GM21367 (cell line): ENCODE results near the gene PLA2G12B.
"Not testable (repeated sequence)": the region's sequence is repeated elsewhere in the genome, so short reads cannot be mapped to it uniquely, and the experiment has no call there.

Source experiments
- ATAC-seq: cut with Tn5 transposase; IDR thresholded peaks from one replicate; pipeline ENCODE4 v1.9.1; 2021; ENCODE audit not compliant: unreplicated experiment

PLA2G12B gene

DNA sequence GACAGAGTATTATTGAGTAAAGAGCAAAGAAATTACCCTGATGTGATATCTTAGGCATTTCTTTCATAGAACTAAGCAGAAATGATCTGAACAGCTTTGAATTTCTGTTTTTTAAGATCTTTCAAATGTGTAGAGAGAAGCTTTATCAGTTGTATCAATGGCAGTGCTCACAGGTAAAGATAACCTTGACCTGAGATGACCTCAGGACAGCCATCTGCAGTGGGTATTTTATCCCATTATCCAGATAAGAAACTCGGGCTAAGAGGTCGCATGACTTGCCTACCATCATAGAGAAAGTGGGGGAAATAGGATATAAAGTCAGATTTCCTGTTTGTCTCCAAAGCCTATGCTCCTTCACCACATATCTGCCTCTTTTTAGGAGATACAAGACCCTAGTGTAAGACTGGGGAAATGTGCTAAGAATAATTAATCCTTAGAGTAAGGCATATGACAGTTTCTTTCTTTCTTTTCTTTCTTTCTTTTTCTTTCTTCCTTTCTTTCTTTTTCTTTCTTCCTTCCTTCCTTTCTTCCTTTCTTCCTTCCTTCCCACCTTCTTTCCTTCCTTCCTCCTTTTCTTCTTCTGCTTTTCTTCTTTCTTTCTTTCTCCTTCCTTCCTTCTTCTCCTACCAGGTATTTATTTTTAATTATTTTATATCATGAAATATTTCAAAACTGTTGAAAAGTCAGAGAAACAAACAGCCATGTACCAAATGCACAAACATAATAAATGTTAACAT lies 10.9 kb downstream of the PLA2G12B start:
- ATAC-seq = no peak

GRCh38 chr10:72935361-72935760 lies 19.2 kb downstream of the PLA2G12B start:
- ATAC-seq = no peak

- ATAC-seq = no peak
Observed at GRCh38 chr10:72932259-72933015, 22.2 kb downstream of the PLA2G12B start.

GRCh38 chr10:72930276-72930675 lies 24.3 kb downstream of the PLA2G12B start:
- ATAC-seq = no peak

- no peak for ATAC-seq
Observed at GRCh38 chr10:72928798-72929197, 25.8 kb downstream of the PLA2G12B start.

- ATAC-seq = no peak
Observed at GRCh38 chr10:72927485-72927884, 27.1 kb downstream of the PLA2G12B start.

DNA sequence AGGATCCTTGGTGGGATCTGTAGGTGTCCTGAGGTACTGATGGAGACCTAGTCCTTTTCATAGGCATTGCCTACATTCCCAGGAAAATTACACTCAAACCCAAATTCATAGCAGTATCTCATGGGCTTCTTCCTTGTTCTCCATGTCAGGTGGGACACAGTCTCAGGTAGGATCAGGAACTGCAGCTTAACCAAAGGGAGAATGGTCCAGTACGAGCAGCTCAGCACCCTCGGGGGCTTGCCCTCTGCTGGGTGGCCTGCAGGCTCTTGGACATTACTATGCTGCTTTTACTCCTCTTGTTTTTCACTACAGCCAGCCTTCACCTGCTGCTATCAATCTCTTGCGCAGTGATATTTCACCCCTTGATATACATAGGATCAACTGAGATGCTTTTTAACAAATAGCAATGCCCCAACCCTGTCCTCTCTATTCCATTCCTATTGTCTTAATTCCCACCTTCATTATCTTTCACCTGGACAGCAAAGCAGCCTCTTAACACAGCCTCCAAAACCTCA lies 28.6 kb downstream of the PLA2G12B start:
- no peak for ATAC-seq

- no peak for ATAC-seq
Observed at GRCh38 chr10:72924351-72924750, 30.3 kb downstream of the PLA2G12B start.

GRCh38 chr10:72921147-72921683 lies 33.4 kb downstream of the PLA2G12B start:
- ATAC-seq = not testable (repeated sequence)

- no peak for ATAC-seq
Observed at GRCh38 chr10:72918352-72918751, 36.3 kb downstream of the PLA2G12B start.

DNA sequence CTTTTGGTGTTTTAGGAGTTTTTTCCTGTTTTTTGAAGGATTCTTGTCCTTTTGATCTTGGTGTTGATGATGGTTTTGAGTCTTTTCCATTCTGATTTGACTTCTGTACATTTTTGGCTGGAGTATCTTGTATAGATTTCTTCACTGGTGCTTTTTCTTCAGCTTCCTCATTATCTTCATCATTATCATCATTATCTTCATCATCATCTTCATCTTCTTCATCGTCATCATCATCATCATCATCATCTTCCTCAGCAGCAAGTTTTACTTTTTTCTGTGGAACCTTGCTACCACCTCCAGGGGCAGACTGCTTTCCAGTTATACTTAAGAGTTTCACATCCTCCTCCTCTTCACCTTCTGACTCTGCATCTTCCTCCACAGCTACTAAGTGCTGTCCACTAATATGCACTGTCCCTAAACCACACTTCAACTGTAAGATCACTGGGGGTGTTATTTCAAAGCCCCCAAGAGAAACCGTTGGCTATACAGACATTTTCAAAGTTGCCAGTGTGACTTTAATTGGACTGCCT lies 36.7 kb downstream of the PLA2G12B start:
- ATAC-seq = not testable (repeated sequence)

DNA sequence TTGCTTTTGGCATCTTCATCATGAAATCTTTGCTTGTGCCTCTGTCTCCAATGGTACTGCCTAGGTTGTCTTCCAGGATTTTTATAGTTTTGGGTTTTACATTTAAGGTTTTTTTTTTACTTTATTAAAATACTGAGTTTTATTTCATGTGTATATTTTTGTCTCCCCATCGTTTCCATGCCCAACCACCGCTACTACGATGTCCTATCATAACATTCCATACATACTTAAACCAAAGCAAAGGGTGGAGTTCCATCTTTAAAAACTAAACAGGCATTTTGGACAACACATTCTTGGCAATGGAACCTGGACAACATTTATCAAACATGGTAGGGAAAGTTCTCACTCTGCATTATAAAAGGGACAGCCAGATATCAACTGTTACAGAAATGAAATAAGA lies 37.4 kb downstream of the PLA2G12B start:
- ATAC-seq = not testable (repeated sequence)

DNA sequence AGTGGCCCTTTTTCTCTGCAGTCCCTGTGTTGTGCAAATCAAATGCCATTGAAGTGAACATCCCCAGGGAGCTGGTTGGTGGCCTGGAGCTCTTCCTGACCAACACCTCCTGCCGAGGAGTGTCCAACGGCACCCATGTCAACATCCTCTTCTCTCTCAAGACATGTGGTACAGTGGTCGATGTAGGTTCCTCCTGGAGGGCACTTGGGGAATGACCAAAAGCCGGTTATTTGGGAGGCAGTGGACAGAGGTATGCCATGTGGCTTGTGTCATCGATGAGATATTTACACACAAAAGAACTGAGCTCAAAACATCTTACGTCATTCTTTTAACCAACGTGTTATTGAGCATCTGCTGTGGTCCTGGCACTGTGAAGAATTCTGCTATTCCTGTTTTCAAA lies 41.3 kb downstream of the PLA2G12B start:
- ATAC-seq = no peak

DNA sequence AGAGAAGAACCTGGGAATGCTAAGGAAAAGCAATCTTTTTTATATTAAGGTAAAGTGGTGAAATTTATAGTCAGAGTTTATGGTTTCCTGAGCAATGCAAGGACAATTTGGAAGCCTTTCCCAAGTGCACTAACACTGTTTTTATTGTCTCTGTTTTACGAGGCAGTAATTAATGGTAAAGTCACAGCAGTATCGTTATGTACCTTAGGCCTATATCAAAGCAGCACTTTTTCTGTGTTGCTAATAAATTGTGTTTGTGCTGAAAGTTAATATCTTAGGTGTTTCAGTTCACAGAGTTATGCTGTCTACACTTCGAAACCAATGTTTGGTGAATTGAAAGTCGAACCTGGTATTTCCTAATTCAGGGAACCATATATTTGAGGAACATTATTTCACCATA lies 41.9 kb downstream of the PLA2G12B start:
- ATAC-seq = no peak

DNA sequence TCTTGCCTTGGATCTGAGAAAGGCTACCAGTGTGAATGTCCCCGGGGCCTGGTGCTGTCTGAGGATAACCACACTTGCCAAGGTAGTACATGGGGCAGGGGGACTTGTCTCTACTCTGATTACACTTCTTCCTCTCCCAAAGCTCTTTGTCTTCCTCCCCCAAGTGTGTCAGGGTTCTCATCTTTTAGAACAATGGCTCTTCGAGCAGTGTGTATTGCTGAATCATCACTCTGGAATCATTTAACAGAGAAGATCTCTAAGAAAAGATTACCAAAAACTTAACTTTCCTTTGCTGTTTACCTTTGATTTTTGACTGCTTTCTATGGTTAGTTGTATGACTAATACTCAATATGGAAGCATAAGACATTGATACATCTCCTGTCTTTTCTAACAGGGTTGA lies 42.8 kb downstream of the PLA2G12B start:
- no peak for ATAC-seq

DNA sequence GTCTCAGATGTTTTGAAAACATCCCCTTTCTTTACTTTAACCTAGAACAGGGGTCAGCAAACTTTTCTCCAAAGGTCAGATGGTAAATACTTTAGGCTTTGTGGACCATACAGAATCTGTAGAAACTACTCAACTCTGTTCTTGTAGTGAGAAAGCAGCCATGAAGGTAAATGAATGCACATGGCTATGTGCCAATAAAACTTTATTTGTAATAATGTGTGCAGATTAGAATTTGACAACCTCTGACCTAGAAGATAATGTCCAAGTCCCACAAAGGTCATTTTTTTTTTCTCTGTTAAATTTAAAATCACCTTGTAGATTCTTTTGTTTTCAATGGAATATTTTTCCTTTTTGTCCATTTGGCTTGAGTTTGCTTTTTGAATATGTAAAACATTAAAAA lies 43.9 kb downstream of the PLA2G12B start:
- ATAC-seq = no peak

GRCh38 chr10:72906446-72906845 lies 48.2 kb downstream of the PLA2G12B start:
- ATAC-seq = no peak

DNA sequence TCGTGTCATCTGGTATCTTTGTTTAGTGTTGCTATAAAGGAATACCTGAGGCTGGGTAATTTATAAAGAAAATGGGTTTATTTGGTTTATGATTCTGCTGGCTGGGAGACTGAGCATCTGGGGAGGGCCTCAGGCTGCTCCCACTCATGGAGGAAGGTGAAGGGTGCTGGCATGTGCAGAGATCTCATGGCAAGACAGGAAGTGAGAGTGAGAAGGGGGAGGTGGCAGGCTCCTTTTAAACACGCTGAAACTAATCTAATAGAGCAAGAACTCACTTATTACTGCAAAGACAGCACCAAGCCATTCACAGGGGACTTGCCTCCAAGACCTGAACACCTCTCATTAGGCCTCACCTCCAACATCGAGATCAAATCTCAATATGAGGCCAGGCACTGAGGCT lies 49.8 kb downstream of the PLA2G12B start:
- no peak for ATAC-seq

DNA sequence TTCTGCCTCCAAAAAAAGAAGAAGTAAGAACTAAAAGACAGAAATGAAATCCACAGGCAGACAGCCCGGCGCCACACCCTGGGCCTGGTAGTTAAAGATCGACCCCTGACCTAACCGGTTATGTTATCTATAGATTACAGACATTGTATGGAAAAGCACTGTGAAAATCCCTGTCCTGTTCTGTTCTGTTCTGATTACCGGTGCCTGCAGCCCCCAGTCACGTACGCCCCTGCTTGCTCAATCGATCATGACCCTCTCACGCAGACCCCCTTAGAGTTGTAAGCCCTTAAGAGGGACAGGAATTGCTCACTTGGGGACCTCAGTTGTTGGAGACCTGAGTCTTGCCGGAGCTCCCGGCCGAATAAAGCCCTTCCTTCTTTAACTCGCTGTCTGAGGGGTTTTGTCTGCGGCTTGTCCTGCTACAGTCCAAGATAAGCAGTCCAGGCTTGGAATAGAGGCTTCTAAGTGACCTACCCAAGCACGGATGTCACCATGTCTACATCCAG lies 50.6 kb downstream of the PLA2G12B start:
- not testable (repeated sequence) for ATAC-seq

GRCh38 chr10:72899545-72899944 lies 55.1 kb downstream of the PLA2G12B start:
- no peak for ATAC-seq

DNA sequence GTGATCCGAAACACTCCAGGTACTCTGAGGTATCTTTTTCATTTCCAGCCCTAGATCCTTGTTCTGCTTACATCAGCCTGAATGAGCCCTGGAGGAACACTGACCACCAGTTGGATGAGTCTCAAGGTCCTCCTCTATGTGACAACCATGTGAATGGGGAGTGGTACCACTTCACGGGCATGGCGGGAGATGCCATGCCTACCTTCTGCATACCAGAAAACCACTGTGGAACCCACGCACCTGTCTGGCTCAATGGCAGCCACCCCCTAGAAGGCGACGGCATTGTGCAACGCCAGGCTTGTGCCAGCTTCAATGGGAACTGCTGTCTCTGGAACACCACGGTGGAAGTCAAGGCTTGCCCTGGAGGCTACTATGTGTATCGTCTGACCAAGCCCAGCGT lies 56.0 kb downstream of the PLA2G12B start:
- no peak for ATAC-seq
